Suprapubic skin (tissue), 4 donors: ENCODE data around the gene WDR27.
"Not testable (repeated sequence)": the region's sequence is repeated elsewhere in the genome, so short reads cannot be mapped to it uniquely, and the experiment has no call there.

Experiments used
- POLR2A ChIP-seq, 2 donors: fragments of 450-650 bp; IDR thresholded peaks; one replicate each; pipeline ENCODE4 v1.6.1; 2017; ENCODE audit warnings: antibody characterized with exemption in 2 of 2, mild to moderate bottlenecking in 2 of 2, moderate library complexity in 2 of 2
- POLR2AphosphoS5 ChIP-seq, 3 donors: sonication (generic); formaldehyde crosslinking; IDR thresholded peaks; one replicate each; pipeline ENCODE4 v1.6.1; 2017; ENCODE audit warnings: antibody characterized with exemption in 3 of 3
- TF ChIP-seq, protein P1 (sequence below), 2 donors: fragments of 200-600 bp in 1 of 2; fragments of 450-650 bp in 1 of 2; sonication (generic) in 1 of 2; IDR thresholded peaks; one replicate each; pipeline ENCODE4 v1.5.1; 2016 to 2019; ENCODE audit warnings: antibody characterized with exemption in 2 of 2, mild to moderate bottlenecking in 1 of 2, moderate library complexity in 1 of 2

DNA sequence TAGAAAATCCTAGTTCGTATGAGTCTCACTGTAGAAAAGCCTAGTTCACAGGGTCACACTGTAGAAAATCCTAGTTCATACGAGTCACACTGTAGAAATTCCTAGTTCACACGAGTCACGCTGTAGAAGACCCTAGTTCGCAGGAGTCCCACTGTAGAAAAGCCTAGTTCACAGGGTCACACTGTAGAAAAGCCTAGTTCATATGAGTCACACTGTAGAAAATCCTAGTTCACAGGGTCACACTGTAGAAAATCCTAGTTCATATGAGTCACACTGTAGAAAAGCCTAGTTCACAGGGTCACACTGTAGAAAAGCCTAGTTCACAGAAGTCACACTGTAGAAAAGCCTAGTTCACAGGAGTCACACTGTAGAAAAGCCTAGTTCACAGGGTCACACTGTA, 56.4 kb downstream of the WDR27 start:
- TF ChIP-seq, protein P1, sequence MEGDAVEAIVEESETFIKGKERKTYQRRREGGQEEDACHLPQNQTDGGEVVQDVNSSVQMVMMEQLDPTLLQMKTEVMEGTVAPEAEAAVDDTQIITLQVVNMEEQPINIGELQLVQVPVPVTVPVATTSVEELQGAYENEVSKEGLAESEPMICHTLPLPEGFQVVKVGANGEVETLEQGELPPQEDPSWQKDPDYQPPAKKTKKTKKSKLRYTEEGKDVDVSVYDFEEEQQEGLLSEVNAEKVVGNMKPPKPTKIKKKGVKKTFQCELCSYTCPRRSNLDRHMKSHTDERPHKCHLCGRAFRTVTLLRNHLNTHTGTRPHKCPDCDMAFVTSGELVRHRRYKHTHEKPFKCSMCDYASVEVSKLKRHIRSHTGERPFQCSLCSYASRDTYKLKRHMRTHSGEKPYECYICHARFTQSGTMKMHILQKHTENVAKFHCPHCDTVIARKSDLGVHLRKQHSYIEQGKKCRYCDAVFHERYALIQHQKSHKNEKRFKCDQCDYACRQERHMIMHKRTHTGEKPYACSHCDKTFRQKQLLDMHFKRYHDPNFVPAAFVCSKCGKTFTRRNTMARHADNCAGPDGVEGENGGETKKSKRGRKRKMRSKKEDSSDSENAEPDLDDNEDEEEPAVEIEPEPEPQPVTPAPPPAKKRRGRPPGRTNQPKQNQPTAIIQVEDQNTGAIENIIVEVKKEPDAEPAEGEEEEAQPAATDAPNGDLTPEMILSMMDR (IDR thresholded peaks at IDR 0.05): not testable (repeated sequence)
- TF ChIP-seq POLR2AphosphoS5, POLR2A (IDR thresholded peaks at IDR 0.05): not testable (repeated sequence)
